PC-9 (cell line): Measurements from ENCODE around the gene TNFRSF1A.

ENCODE experiments used
- CTCF ChIP-seq: fragments of 200-600 bp; sonication (generic); conservative IDR thresholded peaks from 2 replicates; pipeline ENCODE4 v1.6.1; 2017; ENCODE audit warnings: mixed run types, antibody characterized with exemption, mild to moderate bottlenecking, moderate library complexity
- EZH2 ChIP-seq: fragments of 200-600 bp; sonication (generic); IDR thresholded peaks from 2 replicates; pipeline ENCODE4 v1.8.0; 2017; ENCODE audit warnings: antibody characterized with exemption, low read depth

DNA sequence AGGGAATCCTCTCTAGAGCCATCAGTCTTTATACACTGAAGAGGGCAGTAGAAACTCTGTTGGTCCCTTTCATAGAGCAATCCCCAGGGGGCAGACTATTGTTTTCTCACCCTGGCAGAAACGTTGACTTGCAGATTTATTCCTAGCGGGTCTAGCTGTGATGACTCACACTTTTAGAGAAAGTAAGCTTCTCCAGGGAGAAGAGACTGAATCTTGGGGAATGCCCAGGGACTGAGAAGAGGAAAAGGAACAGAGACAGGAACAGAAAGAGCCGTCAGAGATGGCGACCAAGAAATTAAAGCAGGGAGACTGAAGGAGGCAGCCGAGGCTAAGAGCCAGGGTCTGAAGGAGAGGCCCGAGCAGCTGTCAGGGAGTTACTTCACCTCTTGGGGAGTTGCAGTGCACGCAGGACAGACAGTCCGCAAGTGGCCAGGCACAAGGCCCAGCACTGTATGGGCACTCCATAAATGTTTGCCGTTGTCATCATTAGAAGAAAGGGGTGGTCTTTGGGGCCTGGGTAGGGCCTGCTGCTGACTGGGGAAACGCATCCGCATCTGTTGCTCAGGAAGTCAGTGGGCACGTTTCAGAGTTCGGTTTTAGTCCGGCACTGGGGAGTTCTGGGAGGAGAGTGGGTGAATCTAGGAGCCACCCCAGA lies 18.4 kb downstream of the TNFRSF1A start:
- peak; percentile 79 for TF ChIP-seq CTCF
- TF ChIP-seq EZH2, result no peak
